T-helper 2 cell treated with Interferon-gamma antibody and Interleukin-4, amounts not matched to agents 5 μg/mL and 100 μg/mL, for 36 hours (primary cell): ENCODE data around the gene GRID1.

Experiments
- DNase-seq: peaks from one replicate; pipeline ENCODE4 v3.0.0; 2021; ENCODE audit warnings: low spot score
- H3K27ac Mint-ChIP-seq: one replicate; pipeline ENCODE4 v1.8.0; 2021; ENCODE audit warnings: mild to moderate bottlenecking, mixed read lengths
- H3K27me3 Mint-ChIP-seq: one replicate; pipeline ENCODE4 v1.8.0; 2021; ENCODE audit warnings: low read depth, mixed read lengths
- H3K36me3 Mint-ChIP-seq: one replicate; pipeline ENCODE4 v1.8.0; 2021; ENCODE audit warnings: low read depth, mixed read lengths
- H3K4me1 Mint-ChIP-seq: one replicate; pipeline ENCODE4 v1.8.0; 2021; ENCODE audit warnings: low read depth, mixed read lengths
- H3K4me3 Mint-ChIP-seq: one replicate; pipeline ENCODE4 v1.8.0; 2022; ENCODE audit warnings: mild to moderate bottlenecking, moderate library complexity, mixed read lengths
- H3K9me3 Mint-ChIP-seq: one replicate; pipeline ENCODE4 v1.8.0; 2021; ENCODE audit warnings: mixed read lengths

Gene GRID1

DNA sequence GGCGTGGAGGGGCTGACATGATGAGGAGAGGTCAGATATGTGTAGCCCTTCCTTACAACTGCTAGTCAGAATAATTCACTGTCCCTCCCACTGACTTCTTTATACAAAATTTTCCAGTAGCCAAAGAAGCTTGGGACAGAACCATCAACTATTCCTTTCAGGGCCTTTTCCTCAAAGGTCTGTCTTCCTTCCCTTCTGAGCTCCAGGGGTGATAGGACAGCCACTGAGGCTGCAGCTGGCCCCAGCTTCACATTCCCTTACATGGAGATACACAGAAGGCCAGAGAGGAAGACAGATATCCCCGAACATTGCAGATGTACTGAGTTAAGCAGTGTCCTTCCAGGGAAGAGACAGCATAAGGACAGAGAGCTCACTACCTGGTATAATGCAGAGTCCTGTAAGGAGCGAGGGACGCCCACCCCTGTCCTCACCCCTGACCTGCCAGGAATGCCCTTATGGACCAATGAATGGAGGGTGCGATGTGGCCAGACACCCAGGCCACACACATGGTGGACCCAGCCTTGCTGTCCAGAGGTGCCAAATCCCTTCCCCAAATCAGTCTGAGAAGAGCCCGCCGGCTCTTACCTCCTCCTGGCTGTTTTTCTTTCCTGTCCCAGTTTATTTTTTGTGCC lies 754.7 kb downstream of the GRID1 start:
- Mint-ChIP-seq H3K27ac (peak overlapping the region; percentile 70), H3K36me3 (no peaks in the 10 kb centered on the region), H3K9me3 (no peaks in the 10 kb centered on the region), H3K4me1 (peaks cover 32% of the 10 kb centered on the region), H3K27me3 (peaks cover 22% of the 10 kb centered on the region), H3K4me3 (peak overlapping the region; percentile 69)
- no peak for DNase-seq

DNA sequence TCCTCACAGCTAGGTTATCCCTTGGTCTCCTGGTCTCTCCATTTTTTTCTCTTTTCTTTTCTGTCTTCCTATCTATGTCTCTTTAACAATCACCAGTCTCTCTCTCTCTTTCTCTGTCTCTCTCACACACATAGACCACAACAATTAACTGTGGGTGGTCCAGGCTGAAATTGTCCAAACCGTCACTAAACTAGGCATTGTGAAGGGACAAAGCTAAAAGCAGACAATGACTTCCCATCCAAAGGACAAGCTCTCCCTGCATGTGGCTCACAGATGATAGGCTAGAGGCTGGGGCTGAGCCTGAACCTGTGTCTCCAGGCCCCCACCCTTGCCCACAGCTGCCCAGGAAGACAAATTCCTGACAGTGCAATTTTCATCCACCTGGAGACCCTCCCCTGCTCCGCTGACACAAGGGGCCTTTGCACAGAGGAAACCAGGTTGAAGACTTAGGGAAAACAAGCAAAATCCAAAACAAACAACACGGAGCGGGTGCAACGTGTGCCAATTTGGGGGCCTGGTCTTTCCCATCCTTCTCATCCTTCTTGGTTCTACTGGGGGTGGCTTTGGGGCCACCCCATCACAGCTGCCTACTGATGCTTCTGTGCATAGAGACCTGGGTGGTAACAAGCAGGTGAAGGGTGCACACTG lies 755.4 kb downstream of the GRID1 start:
- Mint-ChIP-seq H3K36me3 (no peaks in the 10 kb centered on the region), H3K4me1 (peaks cover 31% of the 10 kb centered on the region), H3K27ac (no peak overlapping the region), H3K27me3 (peaks cover 19% of the 10 kb centered on the region), H3K9me3 (no peaks in the 10 kb centered on the region), H3K4me3 (no peak overlapping the region)
- DNase-seq = no peak

DNA sequence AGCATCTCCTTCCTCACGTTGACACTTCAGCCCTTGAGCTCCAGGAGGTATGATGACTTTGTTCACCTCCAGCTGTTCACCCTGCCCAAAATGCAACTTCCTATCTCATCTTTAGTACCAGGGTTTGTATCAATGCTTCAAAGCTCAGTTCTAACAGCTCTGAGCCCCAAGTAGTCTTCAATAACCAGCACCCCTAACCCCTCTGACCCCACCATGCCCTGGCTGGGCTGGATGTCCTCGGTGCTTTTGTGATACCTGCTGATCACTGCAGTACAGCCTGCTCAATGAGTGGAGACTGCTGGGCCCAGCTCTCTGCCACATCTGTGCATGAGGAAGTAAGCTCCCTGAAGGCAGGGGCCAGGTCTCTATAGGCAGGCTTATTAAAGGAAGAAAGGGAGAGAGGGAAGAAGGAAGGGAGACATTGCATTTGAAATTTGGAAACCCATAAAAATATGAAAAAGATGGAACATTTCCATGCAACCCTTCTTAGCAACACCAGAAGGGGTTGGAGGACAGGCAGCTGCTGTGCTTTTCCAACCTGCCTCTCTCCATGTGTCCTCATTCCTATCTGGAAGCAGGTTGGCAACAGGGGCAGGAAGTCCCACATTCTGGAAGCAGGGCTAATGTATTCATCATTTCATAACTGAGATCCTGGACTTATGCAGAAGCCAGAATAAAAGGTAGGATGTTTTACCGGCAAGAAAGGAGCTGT lies 756.1 kb downstream of the GRID1 start:
- DNase-seq = no peak
- H3K4me1 Mint-ChIP-seq = peaks cover 31% of the 10 kb centered on the region

DNA sequence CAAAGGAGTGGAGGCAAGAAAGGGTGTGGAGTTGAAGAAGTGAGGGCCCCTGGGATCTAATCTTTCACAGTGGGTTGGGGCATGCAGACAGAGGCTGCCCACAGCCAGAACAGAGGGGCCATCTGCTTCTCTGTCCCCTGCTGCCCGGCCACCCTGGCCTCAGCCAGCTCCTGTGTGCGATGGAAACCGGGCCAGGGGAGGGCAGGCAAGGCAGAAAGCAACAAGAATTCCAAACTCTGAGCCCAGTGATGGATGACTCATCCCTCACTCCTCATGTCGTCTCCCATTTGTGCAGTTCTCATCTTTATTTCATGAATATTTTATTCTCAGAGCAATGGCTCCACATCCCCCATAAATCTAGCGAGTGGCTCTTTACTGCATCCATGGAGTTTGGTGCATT lies 757.1 kb downstream of the GRID1 start:
- H3K9me3 Mint-ChIP-seq = no peaks in the 10 kb centered on the region
- H3K4me1 Mint-ChIP-seq = peaks cover 27% of the 10 kb centered on the region
- H3K27ac Mint-ChIP-seq = no peak overlapping the region
- no peak overlapping the region for H3K4me3 Mint-ChIP-seq
- peaks cover 24% of the 10 kb centered on the region for H3K27me3 Mint-ChIP-seq
- no peak for DNase-seq
- no peaks in the 10 kb centered on the region for H3K36me3 Mint-ChIP-seq

More for the DNA sequence above, 756.1 kb downstream of the GRID1 start:
- Mint-ChIP-seq H3K36me3 (no peaks in the 10 kb centered on the region), H3K9me3 (no peaks in the 10 kb centered on the region), H3K27ac (no peak overlapping the region), H3K27me3 (peaks cover 22% of the 10 kb centered on the region), H3K4me3 (no peak overlapping the region)

DNA sequence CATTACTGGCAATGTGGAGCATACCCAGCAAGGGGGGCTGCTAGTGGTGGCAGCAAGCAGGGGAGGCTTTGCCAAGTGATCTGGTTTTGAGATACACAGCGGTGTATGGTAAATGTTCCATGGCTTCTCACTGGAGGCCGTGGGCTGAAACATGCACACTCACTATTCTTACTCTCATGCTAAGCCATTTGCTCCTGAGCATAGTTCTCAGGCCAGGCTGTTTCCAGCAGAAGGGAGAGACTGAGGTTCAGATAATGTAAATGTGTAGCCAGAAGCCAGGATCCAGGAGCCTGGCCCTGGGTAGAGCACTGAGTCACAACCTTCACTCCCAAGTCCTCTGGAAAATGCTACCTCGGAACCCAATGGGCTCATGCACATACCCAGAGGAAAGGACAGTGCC lies 757.9 kb downstream of the GRID1 start:
- no peaks in the 10 kb centered on the region for H3K9me3 Mint-ChIP-seq
- H3K27ac Mint-ChIP-seq = no peak overlapping the region
- DNase-seq = no peak
- peaks cover 26% of the 10 kb centered on the region for H3K27me3 Mint-ChIP-seq
- H3K4me3 Mint-ChIP-seq = no peak overlapping the region
- H3K36me3 Mint-ChIP-seq = no peaks in the 10 kb centered on the region
- H3K4me1 Mint-ChIP-seq = peaks cover 19% of the 10 kb centered on the region

DNA sequence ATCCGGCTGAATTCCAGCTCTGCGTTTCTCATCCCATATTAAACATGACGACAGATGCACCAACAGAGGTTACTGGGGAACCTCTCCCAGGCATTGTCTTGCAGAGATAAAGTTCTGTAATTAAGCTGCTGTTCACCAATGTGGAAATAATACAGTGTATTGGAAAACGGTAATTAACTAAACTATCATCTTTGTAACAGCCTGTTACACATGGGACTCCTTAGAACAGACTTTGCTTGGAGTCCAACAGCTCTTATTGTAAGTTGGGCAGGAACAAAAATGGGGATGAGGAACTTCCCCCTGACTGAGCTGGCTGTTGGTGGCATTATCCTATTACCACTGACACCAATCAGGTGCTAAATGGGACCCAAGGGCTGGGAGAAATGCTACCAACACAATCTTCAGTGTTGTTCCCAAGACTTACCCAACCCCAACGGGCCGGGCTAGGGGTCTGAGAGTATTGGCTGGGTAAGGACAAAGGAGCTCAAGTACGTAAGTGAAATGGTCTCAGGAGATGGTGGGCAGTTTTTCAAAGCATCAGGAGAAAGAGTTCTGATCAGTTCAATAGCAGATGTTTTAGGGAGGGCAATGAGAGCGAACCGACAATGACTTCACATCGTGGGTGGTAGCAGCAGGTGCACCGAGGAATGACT lies 759.4 kb downstream of the GRID1 start:
- H3K9me3 Mint-ChIP-seq = no peaks in the 10 kb centered on the region
- no peak overlapping the region for H3K27ac Mint-ChIP-seq
- no peak for DNase-seq
- no peaks in the 10 kb centered on the region for H3K36me3 Mint-ChIP-seq
- H3K4me3 Mint-ChIP-seq = no peak overlapping the region
- peaks cover 17% of the 10 kb centered on the region for H3K4me1 Mint-ChIP-seq
- peaks cover 26% of the 10 kb centered on the region for H3K27me3 Mint-ChIP-seq

DNA sequence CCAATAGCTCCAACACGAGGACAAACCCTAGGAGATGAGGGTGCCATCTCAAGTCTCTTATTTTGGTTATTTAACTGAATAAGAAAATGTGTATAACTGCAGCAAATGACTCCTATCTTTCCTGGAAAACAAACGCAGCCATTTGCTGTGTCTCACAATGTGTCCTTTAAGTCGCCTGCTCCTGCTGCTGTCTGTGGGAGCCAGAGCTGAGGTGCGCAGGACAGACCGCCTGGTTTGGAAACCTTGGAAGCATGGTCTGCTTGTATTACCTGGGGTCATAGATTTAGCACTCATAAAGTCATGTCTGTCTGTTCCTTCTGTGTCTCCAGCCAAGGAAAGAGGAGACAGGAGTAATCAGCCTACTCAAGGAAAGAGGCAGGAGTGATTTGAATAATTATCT lies 760.2 kb downstream of the GRID1 start:
- Mint-ChIP-seq H3K9me3 (no peaks in the 10 kb centered on the region), H3K27ac (no peak overlapping the region), H3K4me1 (peaks cover 10% of the 10 kb centered on the region), H3K36me3 (no peaks in the 10 kb centered on the region), H3K4me3 (no peak overlapping the region), H3K27me3 (peaks cover 26% of the 10 kb centered on the region)
- DNase-seq = no peak

DNA sequence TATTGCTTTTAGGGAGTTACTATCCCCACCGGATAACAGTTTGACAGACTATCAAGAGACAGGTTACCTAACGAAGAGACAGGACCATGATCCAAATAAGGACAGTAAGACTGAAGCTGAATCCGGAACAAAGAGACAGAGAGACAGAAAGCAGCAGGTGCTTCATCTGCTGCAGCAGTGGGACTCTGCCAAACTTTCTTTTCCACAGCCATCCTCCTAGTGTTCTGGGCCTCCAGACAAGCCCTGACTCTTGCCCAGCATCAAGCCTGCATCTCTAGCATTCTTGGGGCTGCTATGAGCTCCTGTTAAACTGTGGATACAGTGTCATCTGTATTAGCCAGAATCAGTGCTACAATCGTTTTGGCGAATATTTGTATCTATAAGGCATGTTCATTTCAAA lies 761.7 kb downstream of the GRID1 start:
- no peak for DNase-seq
- H3K9me3 Mint-ChIP-seq = no peaks in the 10 kb centered on the region
- H3K36me3 Mint-ChIP-seq = no peaks in the 10 kb centered on the region
- peaks cover 10% of the 10 kb centered on the region for H3K4me1 Mint-ChIP-seq
- peaks cover 20% of the 10 kb centered on the region for H3K27me3 Mint-ChIP-seq
- no peak overlapping the region for H3K4me3 Mint-ChIP-seq
- H3K27ac Mint-ChIP-seq = no peak overlapping the region

DNA sequence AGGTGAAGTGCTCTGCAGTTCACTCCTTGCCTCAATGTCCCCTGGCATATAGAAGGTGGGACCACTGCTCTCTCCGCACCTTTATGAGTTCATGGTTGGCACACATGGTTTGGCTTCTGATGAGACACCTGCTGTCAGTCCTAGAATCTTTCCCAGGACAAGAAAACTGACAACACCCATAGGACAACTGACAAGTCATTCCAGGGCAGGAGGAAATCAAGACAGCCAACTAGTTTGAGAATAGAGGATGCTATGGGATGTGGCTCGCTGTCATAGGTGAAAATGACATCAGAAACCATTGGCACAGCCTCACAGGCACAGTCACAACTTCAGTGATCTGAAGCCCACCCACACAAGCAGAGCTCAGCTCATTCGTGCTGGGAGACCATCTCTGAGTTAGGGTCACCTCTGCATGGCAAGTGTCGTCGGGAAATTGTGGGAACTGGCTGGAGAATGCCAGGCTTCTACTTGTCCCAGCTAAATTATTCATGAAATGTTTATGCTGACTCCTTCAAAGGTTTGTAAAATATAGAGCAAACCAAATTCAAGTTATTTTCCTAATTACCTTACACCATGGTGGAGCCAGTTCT lies 762.4 kb downstream of the GRID1 start:
- H3K27ac Mint-ChIP-seq = no peak overlapping the region
- H3K4me3 Mint-ChIP-seq = no peak overlapping the region
- H3K36me3 Mint-ChIP-seq = no peaks in the 10 kb centered on the region
- DNase-seq = no peak
- no peaks in the 10 kb centered on the region for H3K9me3 Mint-ChIP-seq
- H3K27me3 Mint-ChIP-seq = peaks cover 17% of the 10 kb centered on the region
- H3K4me1 Mint-ChIP-seq = peaks cover 10% of the 10 kb centered on the region

DNA sequence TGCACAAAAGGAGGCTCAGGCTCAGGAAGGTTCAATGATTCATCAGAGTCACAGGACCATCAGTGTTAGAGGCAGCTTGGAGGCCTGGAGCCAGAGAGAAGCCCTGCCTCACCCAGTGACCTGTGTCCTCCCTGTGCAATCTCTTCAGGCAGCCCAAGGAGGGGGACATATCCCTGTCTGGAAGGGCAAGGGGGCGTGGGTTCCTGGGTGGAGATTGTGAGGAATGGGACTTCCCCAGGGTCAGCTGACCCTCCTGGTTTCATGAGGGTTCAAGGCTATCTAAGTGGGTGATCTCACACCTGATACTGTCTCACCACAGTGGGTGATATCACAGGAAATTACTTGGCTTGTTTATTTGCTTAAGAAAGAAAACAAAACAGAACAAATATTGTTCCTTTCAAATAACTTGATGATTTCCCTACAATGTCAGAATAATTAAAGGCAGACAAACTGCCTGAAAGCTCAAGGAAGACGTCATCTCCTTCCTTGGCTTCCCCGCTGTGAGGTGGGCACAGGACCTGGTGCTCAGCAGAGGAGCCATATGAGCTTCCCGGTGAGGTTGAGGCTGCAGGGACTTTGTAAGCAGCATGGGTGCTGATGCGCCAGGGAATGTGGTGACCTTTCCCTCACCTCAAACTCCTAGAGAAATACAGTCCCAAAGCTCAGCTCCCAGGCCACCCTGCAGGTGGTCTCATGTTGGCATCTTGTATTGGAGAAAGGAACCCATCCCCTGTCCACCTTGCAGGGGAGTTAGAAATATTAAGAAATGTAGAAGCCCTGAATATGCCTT lies 763.2 kb downstream of the GRID1 start:
- no peaks in the 10 kb centered on the region for H3K36me3 Mint-ChIP-seq
- no peak overlapping the region for H3K4me3 Mint-ChIP-seq
- H3K9me3 Mint-ChIP-seq = no peaks in the 10 kb centered on the region
- peaks cover 10% of the 10 kb centered on the region for H3K4me1 Mint-ChIP-seq
- peaks cover 15% of the 10 kb centered on the region for H3K27me3 Mint-ChIP-seq
- DNase-seq = no peak
- H3K27ac Mint-ChIP-seq = no peak overlapping the region

DNA sequence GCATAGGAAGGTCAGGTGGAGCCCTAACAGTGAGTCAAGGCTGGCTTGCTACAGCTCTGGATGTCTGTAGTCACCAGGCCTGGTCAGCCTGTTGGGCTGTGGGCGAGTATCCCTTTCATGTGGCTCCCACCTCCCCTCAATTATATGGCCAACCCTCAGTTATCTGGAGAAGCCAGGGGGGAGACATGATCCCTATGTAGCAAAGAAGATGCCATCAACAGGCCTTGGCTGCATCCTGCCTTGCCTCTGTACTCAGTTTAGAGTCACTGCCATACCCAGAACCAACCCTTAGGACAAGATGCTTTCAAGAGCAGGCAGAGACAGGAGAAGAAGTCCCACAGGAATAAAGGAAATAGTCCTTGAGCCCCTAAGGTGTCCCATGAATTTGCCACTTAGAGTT lies 763.9 kb downstream of the GRID1 start:
- DNase-seq = no peak
- Mint-ChIP-seq H3K36me3 (no peaks in the 10 kb centered on the region), H3K4me3 (no peak overlapping the region), H3K27ac (no peak overlapping the region), H3K9me3 (no peaks in the 10 kb centered on the region), H3K27me3 (peaks cover 15% of the 10 kb centered on the region), H3K4me1 (peaks cover 10% of the 10 kb centered on the region)

DNA sequence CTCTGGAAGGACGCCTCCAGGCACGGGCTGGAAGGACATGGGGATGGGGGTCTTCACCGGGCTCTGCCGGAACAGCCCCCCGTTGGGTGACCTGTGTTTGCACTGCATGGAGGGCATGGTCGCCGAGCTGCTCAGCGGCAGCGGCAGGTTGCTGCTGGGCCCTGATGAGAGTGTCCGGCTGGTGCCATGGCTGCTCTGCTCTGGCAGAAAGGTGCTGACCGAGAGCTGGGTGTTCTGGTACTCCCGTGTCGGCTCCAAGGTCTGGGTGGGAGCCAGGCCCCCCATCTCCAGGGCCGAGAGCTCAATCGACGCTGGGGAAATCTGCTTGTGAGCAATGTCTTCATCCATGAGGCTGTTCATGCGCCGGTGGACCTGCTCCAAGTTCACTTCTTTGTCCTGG lies 764.3 kb downstream of the GRID1 start:
- no peak overlapping the region for H3K4me3 Mint-ChIP-seq
- H3K27me3 Mint-ChIP-seq = peaks cover 16% of the 10 kb centered on the region
- peaks cover 10% of the 10 kb centered on the region for H3K4me1 Mint-ChIP-seq
- no peak for DNase-seq
- no peaks in the 10 kb centered on the region for H3K36me3 Mint-ChIP-seq
- H3K9me3 Mint-ChIP-seq = no peaks in the 10 kb centered on the region
- no peak overlapping the region for H3K27ac Mint-ChIP-seq

DNA sequence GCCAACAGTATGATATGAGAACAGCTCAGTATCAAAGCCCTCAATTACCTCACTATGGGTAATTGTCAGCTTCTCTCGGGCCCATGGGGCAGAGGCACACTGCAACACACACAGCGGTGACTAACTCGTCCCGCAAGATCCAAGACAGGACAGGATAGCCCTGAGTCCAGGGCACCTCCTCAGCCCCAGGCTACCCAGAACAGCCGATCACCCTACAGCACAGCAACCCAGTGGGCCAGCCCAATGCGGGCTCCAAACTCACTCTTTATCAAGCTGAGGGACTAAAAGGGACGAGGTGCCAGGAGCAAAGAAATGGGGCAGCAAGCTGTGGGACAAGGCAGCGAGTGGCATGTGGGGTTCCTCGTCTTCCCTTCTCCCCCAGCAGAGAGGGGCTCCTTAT lies 765.1 kb downstream of the GRID1 start:
- DNase-seq = no peak
- no peak overlapping the region for H3K4me3 Mint-ChIP-seq
- H3K9me3 Mint-ChIP-seq = no peaks in the 10 kb centered on the region
- H3K4me1 Mint-ChIP-seq = peaks cover 10% of the 10 kb centered on the region
- peaks cover 14% of the 10 kb centered on the region for H3K27me3 Mint-ChIP-seq
- H3K27ac Mint-ChIP-seq = no peak overlapping the region
- no peaks in the 10 kb centered on the region for H3K36me3 Mint-ChIP-seq
